COR-L47 (cell line): ENCODE data around the gene PTH2R.
"Not testable (repeated sequence)": the region's sequence is repeated elsewhere in the genome, so short reads cannot be mapped to it uniquely, and the experiment has no call there.

Experiments used
- DNase-seq: peaks from one replicate; lab custom pipeline; 2025; lab: John Stamatoyannopoulos, UW

The PTH2R gene, protein sequence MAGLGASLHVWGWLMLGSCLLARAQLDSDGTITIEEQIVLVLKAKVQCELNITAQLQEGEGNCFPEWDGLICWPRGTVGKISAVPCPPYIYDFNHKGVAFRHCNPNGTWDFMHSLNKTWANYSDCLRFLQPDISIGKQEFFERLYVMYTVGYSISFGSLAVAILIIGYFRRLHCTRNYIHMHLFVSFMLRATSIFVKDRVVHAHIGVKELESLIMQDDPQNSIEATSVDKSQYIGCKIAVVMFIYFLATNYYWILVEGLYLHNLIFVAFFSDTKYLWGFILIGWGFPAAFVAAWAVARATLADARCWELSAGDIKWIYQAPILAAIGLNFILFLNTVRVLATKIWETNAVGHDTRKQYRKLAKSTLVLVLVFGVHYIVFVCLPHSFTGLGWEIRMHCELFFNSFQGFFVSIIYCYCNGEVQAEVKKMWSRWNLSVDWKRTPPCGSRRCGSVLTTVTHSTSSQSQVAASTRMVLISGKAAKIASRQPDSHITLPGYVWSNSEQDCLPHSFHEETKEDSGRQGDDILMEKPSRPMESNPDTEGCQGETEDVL

DNA sequence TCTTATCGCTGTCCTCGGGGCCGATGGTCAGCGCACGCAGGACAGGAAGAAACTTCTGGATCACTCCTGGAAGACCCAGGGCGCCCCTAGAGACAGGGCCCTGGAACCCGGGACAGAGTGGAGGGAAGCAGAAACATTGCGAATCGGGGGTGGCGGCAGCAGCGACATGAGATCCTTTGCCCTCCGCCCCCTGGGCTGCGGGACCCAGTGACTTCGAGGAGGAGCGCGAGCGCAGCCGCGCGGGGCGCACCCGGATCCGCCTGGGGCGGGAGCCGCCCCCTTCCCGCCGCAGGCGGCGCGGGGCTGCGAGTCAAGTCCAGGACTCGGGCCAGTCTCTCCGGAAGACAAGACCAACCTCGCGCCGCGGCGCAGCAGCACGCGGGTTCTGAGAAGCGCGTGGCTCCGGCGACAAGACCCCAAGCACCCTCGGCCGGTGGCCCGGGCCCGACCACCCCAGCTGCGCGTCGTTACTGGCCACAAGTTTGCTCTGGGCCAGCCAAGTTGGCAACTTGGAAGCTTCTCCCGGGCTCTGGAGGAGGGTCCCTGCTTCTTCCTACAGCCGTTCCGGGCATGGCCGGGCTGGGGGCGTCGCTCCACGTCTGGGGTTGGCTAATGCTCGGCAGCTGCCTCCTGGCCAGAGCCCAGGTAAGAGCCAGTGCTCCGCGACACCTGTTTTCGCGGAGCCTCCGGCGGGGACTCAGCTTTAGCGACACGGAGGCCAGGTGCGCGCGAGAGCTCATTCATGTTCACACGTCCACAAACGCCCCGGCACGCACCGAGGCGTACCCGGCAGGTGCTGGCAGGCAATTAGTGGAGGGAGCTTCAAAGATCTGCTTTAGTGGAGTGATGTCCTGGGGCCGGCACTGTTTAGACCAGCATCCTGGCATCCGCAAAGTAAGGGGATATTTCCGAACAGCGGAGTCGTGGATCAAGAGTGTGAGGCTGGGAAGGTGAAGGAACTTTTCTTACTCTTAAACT, at the start of gene PTH2R:
Gene PTH2R, plus strand, starts transcription at position 319 of the 978 bp plus-strand sequence. Its CDS starts 252 bp downstream, at position 571.
- DNase-seq = peak; percentile 84

DNA sequence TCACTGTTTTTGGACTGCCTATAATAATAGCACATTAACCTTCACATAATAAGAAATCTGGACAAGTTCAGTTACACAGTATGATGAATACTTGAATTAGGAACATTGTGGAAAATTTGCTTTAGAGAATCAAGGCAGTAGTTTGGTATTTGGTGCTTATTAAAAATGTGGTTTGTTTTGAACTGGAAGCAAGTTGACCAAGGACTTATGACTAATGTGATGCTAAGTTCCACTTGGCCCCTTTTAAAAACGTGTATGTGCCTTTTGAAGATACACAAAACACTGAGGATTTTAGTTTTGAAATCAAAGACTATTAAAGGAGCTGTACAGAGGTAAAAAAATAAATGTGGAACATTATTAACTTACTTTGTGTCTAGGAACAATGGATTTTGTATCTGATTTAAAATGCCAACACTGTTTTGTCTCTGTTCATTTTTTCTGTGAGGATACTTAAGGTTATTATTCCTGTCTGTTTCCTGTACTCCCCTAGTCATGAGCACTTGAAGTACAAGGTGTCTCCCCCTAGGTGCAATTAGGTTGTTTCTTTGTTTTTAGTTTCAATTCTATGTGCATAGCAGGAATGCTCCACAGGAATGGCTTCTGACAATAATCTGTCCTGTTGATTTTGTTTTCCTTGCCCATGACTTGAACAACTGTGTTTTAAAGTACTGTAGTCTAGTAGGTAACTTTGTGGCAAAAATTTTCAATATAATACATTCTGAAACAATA, 49.6 kb upstream of the PTH2R start:
- no peak for DNase-seq

DNA sequence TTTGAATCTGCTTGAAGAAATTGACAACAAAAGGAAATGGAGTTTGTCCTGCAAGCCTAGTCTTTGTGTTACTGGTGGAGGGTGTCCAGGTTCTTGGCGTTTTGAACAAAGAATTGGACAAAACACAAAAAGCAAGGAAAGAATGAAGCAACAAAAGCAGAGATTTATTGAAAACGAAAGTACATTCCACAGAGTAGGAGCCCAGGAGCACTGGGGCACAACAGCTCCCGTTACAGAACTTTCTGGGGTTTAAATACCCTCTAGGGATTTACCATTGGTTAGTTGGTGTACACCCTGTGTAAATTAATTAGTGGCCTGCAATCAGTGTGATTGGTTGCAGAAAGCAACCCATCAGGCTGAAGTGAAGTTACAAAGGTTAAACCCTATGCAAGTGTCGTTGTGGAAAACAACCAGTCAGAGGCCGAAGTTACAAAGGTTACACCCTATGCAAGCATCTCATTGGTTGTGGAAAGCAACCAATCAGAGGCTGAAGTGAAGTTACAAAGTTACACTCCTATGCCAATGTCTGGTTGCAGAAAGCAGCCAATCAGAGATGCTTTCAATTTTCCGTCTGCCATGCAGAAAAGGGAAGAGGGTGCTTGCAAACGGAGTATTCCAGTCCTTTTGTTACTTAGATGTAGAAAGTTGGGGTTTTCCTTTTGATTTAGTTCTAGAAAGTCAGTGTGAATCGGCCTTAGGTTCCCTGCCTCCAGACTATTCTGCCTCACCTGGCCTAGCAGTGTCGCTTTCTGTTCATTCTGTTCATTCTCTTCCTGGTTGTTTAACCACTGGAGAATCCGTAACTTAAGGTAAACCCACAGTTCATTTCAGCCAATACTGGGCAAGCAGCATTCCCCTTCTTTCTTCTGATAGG, 47.6 kb upstream of the PTH2R start:
- DNase-seq = no peak

DNA sequence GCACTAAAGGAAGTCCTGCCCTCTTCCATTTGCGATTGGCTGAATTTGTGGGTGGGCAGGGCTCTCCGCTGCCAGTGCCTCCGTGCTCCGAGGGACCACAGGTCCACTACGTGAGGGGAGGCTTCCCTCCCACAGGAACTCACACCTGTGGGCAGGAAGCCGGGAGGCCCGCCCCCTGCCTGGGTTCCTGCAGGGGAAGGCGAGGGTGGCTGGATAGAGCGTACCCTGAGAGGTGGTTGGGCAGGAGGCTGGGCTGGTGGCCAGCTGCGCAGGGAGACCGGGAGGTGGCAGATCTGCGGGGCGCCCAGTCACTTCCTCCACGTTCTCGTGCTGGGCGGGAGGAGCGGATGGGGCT, 47.0 kb upstream of the PTH2R start:
- DNase-seq = no peak

DNA sequence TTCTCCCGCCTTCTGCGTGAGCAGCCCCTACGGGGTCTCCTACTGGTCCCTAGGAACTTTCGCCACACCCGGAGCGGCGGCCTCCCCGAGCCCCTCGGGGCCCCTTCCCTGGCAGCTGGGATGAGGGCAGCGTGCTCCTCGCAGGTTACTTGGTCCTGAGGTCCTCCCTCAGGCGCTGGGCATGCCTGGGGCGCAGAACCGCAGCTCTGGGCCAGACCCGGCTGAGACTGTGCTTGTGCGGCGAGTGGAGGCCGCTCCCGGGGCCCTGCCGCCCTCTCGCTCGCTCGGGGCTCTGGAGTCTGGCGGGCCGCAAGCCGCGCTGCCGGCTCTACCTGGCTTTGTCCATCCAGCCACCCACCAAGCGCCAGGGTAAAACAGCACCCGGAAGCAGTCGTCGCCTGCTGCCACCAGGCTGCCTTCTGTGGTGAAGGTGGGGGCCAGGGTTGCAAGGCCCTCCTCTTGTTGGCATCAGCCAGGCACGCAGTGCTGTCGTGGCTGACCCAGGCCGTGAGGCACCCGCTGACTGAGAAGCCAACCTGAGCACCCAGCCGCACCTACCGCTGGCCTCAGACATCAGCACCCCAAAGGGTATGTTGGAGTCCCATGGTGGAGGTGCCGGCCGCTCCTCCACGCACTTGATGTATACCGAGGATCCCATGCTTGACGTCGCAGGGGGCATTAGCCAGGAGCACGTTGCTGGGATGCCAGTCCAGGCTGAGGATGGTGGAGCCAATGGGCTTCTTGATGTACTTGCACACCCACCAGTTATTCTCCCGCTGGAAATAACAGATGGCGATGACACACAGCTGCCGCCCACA, 46.1 kb upstream of the PTH2R start:
- DNase-seq = no peak

DNA sequence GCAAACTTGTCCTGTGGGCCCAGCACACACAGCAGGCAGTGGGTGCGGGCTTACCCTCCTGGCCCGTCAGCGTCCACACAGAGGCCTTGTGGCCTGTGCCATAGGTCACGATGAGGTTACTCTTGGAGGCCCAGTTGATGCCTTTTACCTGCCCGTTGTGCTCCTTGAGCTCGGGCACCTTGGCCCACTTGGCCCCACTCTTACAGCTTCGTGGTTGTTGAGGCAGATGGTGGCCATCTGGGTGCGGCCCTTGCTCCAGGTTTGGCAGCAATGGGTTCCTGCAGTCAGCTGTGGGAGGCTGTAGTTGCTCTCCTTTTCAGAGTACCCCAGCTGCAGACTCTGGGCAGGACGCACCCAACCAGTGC, 45.5 kb upstream of the PTH2R start:
- DNase-seq = no peak

DNA sequence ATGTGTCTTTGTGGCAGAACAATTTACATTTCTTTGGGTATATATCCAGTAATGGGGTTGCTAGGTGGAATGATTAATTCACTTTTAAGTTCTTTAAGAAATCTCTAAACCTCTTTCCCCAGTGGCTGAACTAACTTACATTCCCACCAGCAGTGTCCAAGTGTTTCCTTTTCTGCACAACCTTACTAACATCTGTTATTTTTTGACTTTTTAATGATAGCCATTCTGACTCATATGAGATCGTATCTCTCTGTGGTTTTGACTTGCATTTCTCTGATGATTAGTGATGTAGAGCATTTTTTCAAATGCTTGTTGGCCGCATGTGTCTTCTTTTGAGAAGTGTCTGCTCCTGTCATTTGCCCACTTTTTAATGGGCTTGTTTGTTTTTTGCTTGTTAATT, 43.1 kb upstream of the PTH2R start:
- no peak for DNase-seq

DNA sequence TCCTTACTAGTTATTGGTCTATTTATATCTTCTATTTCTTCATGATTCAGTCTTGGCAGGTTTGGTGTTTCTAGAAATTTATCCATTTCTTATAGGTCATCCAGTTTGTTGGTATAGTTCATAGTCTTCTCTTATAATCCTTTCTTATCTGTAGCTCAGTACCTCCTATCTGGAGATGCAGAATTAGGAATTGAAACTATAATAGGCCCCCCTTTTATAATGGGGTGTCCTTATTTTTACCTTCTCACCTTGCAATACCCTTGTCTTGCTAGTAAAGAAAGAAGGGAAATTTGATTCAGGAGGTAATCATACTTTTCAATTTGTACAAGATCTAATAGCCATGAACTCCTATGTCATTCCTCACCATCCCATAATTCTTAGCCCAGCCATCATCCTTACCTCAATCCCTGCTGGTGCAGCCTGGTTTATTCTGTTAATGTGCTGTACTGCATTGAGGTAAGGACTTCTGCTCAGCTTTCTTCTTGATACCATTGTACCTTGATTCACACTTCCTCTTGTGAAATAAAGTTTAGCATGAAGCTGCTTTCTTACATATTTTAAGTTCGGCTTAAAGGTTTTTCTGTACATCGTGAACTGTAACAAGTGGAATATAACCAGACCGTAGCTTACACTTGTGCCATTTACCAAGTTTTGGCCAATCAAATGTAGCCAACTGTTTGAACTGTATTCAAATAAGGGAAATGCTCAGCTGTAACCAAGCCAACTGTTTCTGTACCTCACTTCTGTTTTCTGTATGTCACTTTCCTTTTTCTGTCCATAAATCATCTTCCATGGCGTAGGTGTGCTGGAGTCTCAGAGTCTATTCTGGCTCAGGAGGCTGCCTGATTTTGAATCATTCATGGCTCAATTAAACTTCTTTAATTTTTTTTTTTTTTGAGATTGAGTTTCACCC, 40.1 kb upstream of the PTH2R start:
- DNase-seq = no peak

DNA sequence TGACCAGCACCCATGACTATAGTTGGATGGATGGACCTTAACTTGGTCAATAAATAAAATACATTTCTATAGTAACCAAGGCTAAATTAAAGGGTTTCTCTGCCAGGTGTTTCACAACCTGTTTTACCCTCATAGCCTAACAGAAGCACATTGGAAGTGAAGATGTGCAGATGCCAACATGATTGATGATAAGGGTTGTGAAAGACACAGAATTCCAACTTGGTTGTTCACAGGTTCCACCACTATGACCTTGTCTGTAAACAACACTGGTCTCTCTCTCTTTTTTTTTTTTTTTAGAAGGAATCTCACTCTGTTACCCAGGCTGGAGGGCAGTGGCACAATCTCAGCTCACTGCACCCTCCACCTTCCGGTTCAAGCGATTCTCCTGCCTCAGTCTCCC, 37.5 kb upstream of the PTH2R start:
- DNase-seq = no peak

DNA sequence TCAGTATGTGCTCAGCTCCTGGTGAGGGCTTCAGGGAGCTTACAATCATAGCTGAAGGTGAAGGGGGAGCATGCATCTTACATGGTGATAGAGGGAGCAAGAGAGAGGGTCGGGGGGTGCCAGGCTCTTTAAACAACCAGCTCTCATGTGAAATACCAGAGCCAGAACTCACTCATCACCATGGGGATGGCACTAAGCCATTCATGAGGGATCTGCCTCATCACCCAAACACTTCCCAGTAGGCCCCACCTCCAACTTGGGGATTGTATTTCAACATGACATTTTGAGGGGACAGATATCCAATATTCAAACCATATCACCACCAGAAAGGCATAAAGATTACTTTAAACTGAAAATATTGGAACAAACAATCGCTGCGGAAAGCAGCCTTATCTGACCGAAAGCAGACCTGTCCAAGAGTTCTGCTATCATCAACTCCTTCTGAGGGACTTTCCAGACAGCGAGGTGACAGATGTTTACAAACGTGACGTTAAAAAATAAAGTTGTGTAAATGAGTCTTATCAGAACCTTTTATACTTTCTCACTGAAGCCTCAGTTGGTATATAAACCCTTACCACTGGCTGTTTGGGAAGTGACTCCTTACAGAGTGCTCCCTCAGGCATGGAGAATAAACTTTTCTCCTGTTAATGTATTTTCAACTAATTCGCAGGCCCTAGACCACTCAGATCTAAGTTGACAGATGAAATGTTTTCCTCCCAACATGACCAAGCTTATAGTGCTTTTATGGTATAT, 35.5 kb upstream of the PTH2R start:
- no peak for DNase-seq

DNA sequence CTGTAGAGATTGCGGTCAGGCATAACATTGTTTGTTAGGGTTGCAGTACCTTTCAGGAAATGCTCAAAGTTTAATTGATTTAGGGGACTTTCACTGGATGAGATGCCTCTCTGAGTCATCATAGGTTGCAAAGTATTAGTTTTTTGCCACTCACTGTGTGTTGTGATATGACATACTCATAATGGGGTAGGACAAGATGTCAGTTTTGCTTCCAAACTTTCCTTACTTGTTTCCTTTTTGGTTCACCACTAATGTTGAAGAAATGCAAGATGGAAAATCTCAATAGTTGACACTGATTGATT, 35.0 kb upstream of the PTH2R start:
- no peak for DNase-seq

DNA sequence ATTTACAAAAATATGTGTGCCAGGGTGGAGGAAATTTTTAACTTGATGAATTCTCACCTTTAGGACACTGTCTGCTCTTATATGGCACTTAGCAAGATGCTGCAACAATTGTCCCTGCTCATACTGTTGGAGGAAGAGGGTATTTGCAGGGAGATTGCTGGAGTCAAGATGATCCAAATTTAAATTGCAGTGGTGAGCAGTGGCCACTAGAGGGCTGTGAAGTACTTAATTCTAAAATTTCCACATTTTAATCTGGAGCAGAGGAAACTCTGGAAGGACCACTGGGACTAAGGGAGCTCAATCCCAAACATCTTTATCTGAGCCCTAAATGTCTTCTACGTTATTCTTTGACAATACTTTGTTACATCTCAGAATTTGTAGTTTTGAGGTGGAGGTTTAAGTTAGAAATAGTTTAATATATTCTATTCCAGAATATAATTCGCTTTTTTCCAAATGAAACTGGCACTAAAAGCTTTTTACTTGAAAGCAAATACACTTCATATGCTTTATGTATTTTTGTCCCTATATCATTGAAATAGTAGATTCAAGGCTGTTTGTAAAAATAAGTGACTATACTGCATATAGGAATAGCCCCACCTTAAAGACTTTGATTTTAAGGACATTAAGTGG, 33.0 kb upstream of the PTH2R start:
- DNase-seq = peak; percentile 57

DNA sequence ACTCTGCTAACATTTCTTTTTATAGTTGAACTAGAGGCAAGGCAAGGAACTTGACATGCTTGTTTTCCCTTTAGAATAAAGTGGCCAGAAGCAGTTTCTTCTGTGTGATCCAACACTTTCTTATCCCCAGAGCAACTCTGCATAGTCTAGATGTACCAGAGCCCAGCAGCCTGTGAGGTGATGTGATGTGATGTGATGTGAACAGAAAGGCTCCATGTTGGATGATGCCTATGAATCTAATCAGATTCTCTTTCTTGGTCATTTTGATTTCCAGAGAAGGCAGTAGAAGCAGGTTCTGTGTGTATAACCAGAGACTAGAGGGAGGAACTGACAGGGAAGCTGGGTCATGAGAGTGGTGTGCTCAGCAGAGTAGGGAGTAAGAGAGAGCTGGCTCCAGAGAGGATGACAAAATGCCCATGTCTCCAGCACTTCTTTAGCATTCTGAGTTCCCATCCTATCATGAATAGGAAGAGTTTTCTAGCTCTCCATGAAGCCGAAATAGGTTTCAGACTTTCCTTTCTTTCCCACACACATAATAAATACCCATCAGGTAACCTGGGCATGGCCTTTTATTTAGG, 31.0 kb upstream of the PTH2R start:
- no peak for DNase-seq

DNA sequence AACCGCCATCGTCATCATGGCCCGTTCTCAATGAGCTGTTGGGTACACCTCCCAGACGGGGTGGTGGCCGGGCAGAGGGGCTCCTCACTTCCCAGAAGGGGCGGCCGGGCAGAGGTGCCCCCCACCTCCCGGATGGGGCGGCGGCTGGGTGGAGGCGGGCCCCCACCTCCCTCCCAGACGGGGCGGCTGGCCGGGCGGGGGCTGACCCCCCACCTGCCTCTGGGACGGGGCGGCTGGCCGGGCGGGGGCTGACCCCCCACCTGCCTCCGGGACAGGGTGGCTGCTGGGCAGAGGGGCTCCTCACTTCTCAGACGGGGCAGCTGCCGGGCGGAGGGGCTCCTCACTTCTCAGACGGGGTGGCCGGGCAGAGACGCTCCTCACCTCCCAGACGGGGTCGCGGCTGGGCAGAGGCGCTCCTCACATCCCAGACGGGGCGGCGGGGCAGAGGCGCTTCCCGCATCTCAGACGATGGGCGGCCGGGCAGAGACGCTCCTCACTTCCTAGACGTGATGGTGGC, 29.2 kb upstream of the PTH2R start:
- DNase-seq = not testable (repeated sequence)

DNA sequence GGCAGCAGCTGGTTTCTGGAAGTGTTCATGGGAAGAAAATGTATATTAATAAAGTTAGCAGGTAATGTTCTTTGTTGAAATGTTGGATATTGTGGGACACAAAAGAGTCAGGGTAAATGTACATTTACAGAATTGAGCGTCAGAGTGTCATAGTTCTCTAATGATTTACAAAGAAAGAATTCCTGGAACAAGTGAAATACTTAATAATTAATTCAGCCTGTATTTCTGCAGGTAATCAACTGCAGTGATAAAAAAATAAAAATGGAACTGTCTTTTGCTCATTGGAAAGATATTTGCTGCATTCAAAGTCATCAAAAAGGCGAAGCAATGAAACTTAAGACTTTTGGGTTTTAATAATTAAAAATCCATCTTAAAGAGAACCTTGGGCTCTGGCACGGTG, 27.4 kb upstream of the PTH2R start:
- DNase-seq = no peak

DNA sequence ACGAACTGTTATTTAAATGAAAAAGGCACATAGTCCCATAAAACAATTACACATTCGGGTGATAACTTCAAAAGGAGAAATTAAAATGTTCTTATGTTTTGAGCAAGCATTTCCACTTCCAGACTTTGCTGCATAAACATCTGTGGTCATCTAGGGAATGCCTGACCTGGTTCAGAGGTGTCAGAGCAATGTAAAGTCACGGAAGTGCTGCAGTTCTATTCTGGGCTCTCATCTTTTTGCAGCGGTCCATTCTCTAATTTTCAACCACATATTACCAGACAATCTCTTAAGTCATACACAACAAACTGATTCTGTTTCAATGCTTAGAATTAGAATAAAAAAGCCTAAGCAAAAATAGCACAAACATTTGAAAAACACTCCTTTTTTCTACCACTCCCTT, 22.0 kb upstream of the PTH2R start:
- no peak for DNase-seq

DNA sequence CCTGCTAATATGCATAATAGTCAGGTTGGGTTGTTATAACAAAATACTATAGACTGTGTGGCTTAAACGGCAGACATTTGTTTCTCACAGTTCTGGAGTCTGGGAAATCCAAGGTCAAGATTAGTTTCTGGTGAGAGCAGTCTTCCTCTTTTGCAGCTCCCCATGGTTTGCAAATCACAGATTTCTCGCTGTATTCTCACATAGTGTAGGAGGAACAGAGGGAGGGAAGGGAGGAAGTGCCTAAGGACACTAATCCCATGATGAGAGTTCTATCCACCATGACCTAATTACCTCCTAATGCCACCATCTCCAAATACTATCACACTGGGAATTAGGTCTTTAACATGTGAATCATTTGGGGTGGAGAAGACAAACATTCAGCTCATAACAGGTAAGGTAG, 20.1 kb upstream of the PTH2R start:
- no peak for DNase-seq

DNA sequence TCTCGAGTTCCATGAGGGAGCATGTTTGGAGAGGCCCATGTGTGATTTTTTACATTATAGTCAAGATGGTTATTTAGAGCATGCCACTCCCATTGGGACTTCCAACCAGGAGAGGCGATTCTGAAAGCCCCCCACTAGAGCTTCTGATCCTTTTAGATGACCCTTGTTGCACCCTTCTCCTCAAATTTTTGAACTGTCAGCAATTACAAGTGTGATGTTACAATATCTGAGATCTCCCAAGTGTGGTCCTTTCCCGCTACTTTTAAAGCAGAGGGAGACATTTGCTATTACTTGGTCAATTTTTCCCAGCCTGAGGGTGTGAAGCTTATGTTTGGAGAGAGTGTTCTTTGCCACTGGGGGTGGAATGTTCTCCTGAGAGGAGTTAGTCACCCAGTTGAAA, 16.7 kb upstream of the PTH2R start:
- no peak for DNase-seq
